Kidney (tissue), 14 donors: ENCODE data around the gene STXBP6. TPM values are rescaled to one million over a fixed set of nuclear protein-coding genes. Genes with fewer than 3 reads are reported as not detected.

ENCODE experiments used
- DNase-seq, 5 donors: peaks; one replicate each; pipeline ENCODE4 v3.0.0-alpha.2; 2013 to 2020
- FAIRE-seq: peaks from 2 replicates; lab custom pipeline; 2012; peaks lifted over from hg19 to GRCh38; lab: Jason Lieb, UNC
- H3K27ac ChIP-seq, 2 donors: one replicate each; pipeline ENCODE4 v1.7.0; 2013; ENCODE audit warnings: low read depth in 2 of 2, low read length in 2 of 2, inconsistent platforms in 1 of 2
- H3K27me3 ChIP-seq: one replicate; pipeline ENCODE4 v1.7.1; 2013; ENCODE audit warnings: low read length, inconsistent platforms; ENCODE audit not compliant: control insufficient read depth, insufficient read depth
- H3K36me3 ChIP-seq, 3 donors: one replicate each; pipeline versions ENCODE4 v1.7.0 to v1.7.1; 2013; ENCODE audit warnings: low read length in 3 of 3, control low read depth in 1 of 3, inconsistent platforms in 1 of 3; ENCODE audit not compliant: insufficient read depth in 3 of 3, control insufficient read depth in 2 of 3
- H3K4me1 ChIP-seq, 3 donors: one replicate each; pipeline versions ENCODE4 v1.7.0 to v1.7.1; 2013; ENCODE audit warnings: low read length in 3 of 3, inconsistent platforms in 1 of 3, low read depth in 1 of 3; ENCODE audit not compliant: control insufficient read depth in 2 of 3, insufficient read depth in 2 of 3
- H3K4me3 ChIP-seq, 3 donors: one replicate each; pipeline versions ENCODE4 v1.7.0 to v1.8.1; 2013; ENCODE audit warnings: low read length in 3 of 3, control low read depth in 1 of 3, inconsistent platforms in 1 of 3
- H3K9ac ChIP-seq, 3 donors: one replicate each; pipeline versions ENCODE4 v1.7.0 to v1.7.1; 2013; ENCODE audit warnings: low read length in 3 of 3, control low read depth in 1 of 3, inconsistent platforms in 1 of 3
- H3K9me3 ChIP-seq, 3 donors: one replicate each; pipeline versions ENCODE4 v1.7.0 to v1.7.1; 2013; ENCODE audit warnings: low read length in 3 of 3, control low read depth in 1 of 3, inconsistent platforms in 1 of 3; ENCODE audit not compliant: control insufficient read depth in 2 of 3, insufficient read depth in 1 of 3
- intact Hi-C: fragments of 100-400 bp; cut with DNase I; formaldehyde crosslinking; loops from one replicate; pipeline ENCODE4 v1.11.1; 2022
- polyA plus RNA-seq: library from polyadenylated mRNA; stranded (reverse); fragments of 350-450 nt; fragmentation: Illumina TruSeq; extraction: RNeasy Lipid Tissue Mini Kit (QIAGEN cat#74804); gene quantifications from one replicate; pipeline ENCODE4 v1.2.3, GENCODE V29; 2014; ENCODE audit warnings: low read depth, low replicate concordance; ENCODE audit not compliant: insufficient read depth
- total RNA-seq: library from RNA; stranded (reverse); fragmentation: NEBNext Ultra II Directional; extraction: Animal tissue kit (Norgen Biotek cat#: 25700); gene quantifications from one replicate; pipeline ENCODE4 v1.2.1, GENCODE V29; 2021
- TF ChIP-seq, protein P1 (sequence below): IDR thresholded peaks from 3 replicates; pipeline ENCODE4 v1.5.1; 2012; ENCODE audit warnings: mild to moderate bottlenecking, moderate library complexity, borderline replicate concordance; ENCODE audit not compliant: insufficient read depth; ENCODE audit errors: extremely low read depth
- donor health status: control.
- donor health status: control.
- donor health status: control.
- donor health status: control.
- donor health status: control.
- donor health status: DM: yes; HTN: yes; CAD: no.
- donor health status: Normal renal cell carcinoma (clear cell type).

The STXBP6 gene
- total and polyA plus RNA-seq, 2 donors from 2014 or later: 2.8 to 3.9 TPM

DNA sequence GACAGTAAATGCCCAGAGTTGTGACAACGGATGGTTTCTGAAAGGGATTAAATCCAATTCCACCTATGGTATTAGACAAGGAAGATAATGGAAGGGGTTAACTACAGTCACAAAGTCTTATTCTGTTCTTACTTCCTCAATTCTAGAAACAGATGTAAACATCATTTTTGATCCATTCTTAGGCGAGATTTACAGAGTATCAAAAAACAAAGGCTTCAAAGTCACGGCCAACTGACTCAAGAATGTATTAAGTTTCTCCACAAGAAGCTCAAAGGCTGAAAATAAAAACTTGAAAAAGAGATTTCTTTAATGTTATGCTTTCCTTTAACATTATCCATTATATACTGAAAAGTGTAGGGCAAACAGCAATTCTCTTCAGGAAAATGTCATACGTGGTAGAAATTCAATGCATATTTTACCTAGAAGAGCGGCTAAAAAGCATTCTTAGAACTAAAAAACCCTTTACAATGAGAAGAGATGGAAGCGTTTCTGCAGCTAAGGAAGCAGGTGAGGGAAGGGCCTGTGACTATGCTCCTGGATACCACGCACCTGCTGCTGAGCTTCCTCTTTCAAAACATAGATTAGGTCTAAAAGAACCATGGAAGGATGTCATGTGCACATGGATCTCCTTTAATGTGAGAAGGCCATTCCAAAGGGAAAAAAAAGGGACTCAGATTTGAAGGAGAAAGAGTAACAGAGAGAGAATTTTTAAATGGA is 185.8 kb downstream of the STXBP6 start:
- no peaks in the 10 kb centered on the region for H3K27me3 ChIP-seq
- H3K27ac ChIP-seq: no peak overlapping the region
- H3K9me3 ChIP-seq: peaks cover 0 to 4% (median 0%) of the 10 kb centered on the region in 3 donors
- FAIRE-seq (no peak), DNase-seq (peak in 2 of 5 donors; percentile 56 to 68)
- no peaks in the 10 kb centered on the region for H3K4me1 ChIP-seq
- H3K9ac ChIP-seq: no peak overlapping the region
- intact Hi-C loops: no loop called here
- H3K36me3 ChIP-seq: no peaks in the 10 kb centered on the region
- TF ChIP-seq, protein P1, sequence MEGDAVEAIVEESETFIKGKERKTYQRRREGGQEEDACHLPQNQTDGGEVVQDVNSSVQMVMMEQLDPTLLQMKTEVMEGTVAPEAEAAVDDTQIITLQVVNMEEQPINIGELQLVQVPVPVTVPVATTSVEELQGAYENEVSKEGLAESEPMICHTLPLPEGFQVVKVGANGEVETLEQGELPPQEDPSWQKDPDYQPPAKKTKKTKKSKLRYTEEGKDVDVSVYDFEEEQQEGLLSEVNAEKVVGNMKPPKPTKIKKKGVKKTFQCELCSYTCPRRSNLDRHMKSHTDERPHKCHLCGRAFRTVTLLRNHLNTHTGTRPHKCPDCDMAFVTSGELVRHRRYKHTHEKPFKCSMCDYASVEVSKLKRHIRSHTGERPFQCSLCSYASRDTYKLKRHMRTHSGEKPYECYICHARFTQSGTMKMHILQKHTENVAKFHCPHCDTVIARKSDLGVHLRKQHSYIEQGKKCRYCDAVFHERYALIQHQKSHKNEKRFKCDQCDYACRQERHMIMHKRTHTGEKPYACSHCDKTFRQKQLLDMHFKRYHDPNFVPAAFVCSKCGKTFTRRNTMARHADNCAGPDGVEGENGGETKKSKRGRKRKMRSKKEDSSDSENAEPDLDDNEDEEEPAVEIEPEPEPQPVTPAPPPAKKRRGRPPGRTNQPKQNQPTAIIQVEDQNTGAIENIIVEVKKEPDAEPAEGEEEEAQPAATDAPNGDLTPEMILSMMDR: no peak
- H3K4me3 ChIP-seq: no peak overlapping the region

DNA sequence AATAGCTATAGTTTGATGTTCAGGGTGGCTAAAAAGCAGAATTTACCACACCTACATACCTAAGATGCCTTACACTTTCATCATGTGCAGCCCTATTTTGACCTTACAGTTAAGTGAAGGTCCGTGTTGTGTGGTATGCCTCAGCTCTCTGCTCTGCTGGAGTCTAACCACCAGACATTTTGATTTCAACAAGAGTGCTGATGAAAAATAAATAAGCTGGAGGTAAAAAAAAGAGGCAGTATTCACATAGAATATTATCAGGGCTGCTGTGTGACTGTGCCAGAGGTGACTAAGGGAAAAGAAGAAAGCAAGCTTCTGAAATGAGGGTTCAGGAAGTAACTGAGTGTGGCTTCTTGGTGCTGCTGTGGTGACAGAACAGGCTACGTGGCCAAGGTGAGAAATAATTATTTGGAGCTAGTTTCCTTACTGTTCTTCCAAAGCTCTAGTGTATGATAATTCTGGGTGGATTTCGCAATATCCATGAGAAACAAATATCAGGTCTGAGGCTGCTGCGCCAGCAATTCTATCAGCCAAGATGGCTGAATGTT is 188.8 kb downstream of the STXBP6 start:
- no peak for FAIRE-seq
- no peaks in the 10 kb centered on the region for H3K9me3 ChIP-seq
- H3K36me3 ChIP-seq: no peaks in the 10 kb centered on the region
- H3K27me3 ChIP-seq: no peaks in the 10 kb centered on the region
- intact Hi-C loops: no loop called here
- H3K9ac ChIP-seq: no peak overlapping the region
- TF ChIP-seq, protein P1: no peak
- H3K27ac ChIP-seq: no peak overlapping the region
- no peak for DNase-seq
- H3K4me1 ChIP-seq: no peaks in the 10 kb centered on the region
- H3K4me3 ChIP-seq: no peak overlapping the region

DNA sequence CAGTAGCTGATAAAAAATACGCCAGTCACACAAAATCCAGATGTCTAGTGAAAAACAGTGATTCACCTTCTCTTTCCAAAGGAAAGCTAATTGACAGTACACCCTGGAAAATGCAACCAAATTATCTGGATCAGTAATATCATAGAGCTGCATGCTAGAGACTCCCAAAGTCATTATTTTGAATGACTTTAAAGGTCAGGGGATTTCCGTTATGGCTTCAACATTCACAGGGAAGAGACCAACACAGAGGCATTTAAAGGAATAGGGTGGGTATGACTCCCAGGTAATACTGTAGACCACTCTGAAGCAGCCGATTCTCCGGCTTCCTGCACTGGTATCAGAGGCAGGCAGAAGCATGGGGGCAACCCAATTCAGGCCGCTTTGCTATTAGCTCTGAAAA is 190.4 kb downstream of the STXBP6 start:
- TF ChIP-seq, protein P1: no peak
- H3K4me3 ChIP-seq: no peak overlapping the region
- no peaks in the 10 kb centered on the region for H3K36me3 ChIP-seq
- intact Hi-C loops: no loop called here
- H3K4me1 ChIP-seq: no peaks in the 10 kb centered on the region
- FAIRE-seq: no peak
- H3K27ac ChIP-seq: no peak overlapping the region
- no peaks in the 10 kb centered on the region for H3K27me3 ChIP-seq
- H3K9ac ChIP-seq: no peak overlapping the region
- no peak for DNase-seq
- H3K9me3 ChIP-seq: no peaks in the 10 kb centered on the region
